Mononuclear cell (primary cell): ENCODE data around the gene PRR11. TPM values are rescaled to one million over a fixed set of nuclear protein-coding genes. Genes with fewer than 3 reads are reported as not detected.
A peak's percentile ranks its signal among the peaks of the same experiment; 100 is the strongest.
"Not testable (repeated sequence)": the region's sequence is repeated elsewhere in the genome, so short reads cannot be mapped to it uniquely, and the experiment has no call there.

ENCODE experiments used
- H3K27me3 ChIP-seq: 2 replicates; pipeline ENCODE4 v1.6.0; 2011; ENCODE audit warnings: low read length, control low read depth; ENCODE audit not compliant: insufficient read depth
- H3K4me1 ChIP-seq: 2 replicates; pipeline ENCODE4 v1.5.1; 2011; ENCODE audit warnings: mild to moderate bottlenecking, low read length, control low read depth; ENCODE audit not compliant: insufficient read depth
- H3K4me3 ChIP-seq: 2 replicates; pipeline ENCODE4 v1.5.1; 2011; ENCODE audit warnings: mild to moderate bottlenecking, low read length, moderate library complexity
- H3K9me3 ChIP-seq: 2 replicates; pipeline ENCODE4 v1.5.1; 2011; ENCODE audit warnings: low read depth, mild to moderate bottlenecking, control low read depth, low read length
- total RNA-seq: library from RNA; depleted of rRNA; stranded (reverse); fragments of >200 nt; gene quantifications from one replicate; pipeline ENCODE4 v1.2.3, GENCODE V29; 2012

The PRR11 gene
- total RNA-seq, result 1.3 TPM

DNA sequence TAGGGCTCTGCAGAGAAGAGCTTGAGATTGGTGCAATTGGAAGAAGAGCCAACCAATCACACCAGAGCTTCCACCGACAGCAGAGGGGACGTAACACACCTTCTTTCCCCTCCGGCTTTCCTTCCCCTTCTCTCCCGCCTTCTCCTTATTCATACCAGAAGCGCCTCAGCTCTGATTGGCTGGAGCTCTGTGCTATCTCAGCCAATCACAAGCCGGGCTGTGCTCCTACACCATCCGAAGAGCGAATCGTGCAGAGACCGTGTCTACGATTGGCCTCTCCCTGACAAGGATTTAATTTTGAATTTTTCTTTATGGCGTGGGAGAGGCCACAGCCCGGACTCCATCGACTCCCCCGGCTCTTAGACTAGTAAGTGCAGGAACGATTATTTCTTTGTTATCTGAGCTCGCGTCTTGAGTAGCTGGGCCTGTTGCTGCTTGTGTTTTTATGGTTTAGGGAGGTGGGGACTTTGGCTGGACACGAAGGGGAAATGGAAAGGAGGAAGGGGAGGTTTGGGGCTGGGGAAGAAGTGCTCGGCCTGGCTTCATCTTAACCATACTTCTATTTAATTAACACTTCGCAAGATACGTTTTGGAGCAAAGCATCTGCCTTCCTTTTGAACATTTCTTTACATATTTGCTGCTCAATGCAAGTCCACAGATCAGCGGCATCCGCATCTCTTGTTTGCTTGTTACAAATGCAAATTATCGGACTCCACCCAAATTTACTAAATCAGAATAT lies at the start of gene PRR11:
PRR11 (plus strand) TSS at position 308 of the 739 bp plus-strand sequence. CDS start 14,007 bp downstream, outside the sequence.
- Histone ChIP-seq H3K9me3 (no peaks in the 10 kb centered on the region), H3K4me1 (peaks cover 29% of the 10 kb centered on the region), H3K4me3 (peak within 1 kb of the TSS; percentile 88), H3K27me3 (no peaks in the 10 kb centered on the region)

DNA sequence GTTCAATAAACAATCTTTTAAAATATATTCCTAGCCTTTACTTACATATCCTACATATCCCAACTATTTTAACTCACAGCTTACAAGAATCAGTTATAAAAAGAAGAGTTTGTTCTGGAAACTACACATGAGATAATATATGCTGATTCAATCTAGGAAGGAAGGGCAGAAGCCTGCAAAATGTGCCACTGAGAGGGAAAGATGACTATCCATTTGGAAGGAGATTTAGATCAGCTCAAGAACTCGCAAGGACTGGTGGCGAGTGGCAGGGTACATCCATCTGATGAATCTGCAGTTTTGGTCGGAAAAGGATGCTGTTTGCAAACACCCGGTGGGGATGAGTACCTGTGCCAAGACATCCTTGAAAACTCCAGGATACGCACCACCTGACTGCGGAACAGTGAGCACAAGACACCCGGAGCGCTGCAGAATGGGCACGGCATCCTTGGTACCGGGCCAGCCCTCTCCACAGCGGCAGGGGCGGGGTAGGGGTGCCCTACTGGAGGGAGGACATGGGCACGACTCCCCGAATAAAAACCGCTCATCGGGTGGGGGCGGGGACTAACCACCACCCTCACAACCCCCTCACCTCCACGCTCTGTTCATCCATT lies 49.6 kb upstream of the PRR11 start:
- no peaks in the 10 kb centered on the region for H3K9me3 ChIP-seq
- H3K4me1 ChIP-seq, result peaks cover 23% of the 10 kb centered on the region
- H3K4me3 ChIP-seq, result peak overlapping the region; percentile 86
- no peaks in the 10 kb centered on the region for H3K27me3 ChIP-seq

- no peaks in the 10 kb centered on the region for H3K9me3 ChIP-seq
- H3K4me3 ChIP-seq, result peak within 1 kb of the TSS; percentile 86
- peaks cover 23% of the 10 kb centered on the region for H3K4me1 ChIP-seq
- no peaks in the 10 kb centered on the region for H3K27me3 ChIP-seq
Measured at GRCh38 chr17:59106463-59107305, 48.9 kb upstream of the PRR11 start, which contains the start of gene TRIM37. TRIM37 (minus strand) TSS chr17:59106880; CDS start chr17:59106461, 419 bp downstream.

DNA sequence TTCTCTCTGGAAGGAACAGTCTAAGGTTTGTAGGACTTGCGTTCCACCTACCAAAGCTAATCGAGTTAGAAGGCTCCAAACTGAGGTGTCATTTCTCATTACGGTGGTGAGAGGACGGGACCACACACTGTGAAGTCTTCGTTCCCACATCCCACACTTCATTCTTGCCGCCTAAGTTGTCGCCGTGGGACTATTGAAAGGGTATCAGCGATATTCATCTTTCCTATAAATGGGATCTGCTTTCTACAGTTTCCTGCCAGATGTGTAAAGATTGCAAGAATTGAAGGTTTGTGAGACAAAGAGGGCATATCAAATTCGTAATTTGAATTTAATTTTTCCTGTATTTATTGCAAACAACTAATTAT lies 48.3 kb upstream of the PRR11 start:
- peak overlapping the region; percentile 86 for H3K4me3 ChIP-seq
- H3K4me1 ChIP-seq, result peaks cover 23% of the 10 kb centered on the region
- no peaks in the 10 kb centered on the region for H3K27me3 ChIP-seq
- no peaks in the 10 kb centered on the region for H3K9me3 ChIP-seq

DNA sequence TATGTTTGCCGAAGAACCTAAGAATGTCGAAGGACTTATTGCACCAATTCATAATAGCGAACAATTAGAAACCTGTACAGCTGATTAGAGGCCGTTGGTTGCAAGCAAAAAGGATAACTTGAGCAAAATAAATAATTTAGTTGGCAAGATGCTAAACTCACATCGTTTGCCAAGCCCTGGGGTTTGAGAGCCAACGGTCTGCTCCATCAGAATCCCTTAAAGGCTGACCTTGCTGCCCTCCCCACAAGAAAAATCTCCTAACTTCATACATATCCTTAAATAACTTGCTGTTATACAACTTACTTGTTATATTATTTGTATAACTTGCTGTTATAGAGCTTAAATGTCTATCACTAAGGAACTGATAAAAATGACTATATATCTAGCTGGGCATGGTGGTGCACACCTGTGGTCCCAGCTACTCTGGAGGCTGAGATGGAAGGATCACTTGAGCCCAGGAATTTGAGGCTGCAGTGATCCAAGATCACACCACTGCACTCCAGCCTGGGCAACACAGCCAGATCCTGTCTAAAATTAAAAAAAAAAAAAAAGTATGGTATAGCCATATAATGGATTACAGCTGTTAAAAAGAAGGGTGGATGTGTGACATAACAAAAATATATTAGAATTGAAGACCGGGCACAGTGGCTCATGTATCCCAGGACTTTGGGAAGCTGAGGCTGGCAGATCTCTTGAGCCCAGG lies 47.0 kb upstream of the PRR11 start:
- Histone ChIP-seq H3K9me3 (no peaks in the 10 kb centered on the region), H3K4me3 (no peak overlapping the region), H3K4me1 (peaks cover 23% of the 10 kb centered on the region), H3K27me3 (no peaks in the 10 kb centered on the region)

DNA sequence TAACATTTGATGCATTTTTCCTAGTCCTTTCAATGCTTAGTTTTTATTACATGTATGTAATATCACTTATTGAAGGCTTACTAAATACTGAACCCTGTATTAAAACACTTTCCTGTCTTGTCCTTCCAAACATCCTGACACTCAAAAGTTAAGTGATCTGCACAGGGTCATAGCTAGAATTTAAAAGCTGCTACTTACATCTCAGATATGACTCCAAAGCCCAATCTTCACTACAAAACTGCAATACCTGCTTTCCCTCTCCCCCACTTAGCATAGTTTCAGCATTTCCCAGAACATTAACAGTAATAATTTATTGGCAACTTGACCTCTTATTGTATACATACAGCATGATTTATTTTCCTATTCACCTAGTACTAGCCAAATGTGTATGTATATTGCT lies 44.6 kb upstream of the PRR11 start:
- no peak overlapping the region for H3K4me3 ChIP-seq
- H3K9me3 ChIP-seq, result no peaks in the 10 kb centered on the region
- H3K4me1 ChIP-seq, result peaks cover 10% of the 10 kb centered on the region
- no peaks in the 10 kb centered on the region for H3K27me3 ChIP-seq

DNA sequence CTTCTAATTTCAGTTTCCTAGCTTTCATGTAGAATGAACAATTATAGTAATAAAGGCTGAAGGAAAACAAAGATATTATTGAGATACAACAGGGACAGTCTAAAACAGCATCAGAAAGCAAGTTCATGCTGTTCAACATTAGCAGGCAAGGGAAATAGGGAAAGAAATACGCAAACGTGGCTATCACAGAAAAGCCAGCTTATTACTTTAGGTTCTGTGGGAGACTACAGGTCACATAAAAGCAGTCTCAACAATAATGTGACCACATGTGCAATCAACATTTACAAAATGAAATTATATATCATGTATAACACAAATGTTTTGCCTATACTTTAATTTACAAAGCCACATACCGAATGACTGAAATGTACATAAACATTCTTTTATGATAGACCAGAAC lies 44.0 kb upstream of the PRR11 start:
- no peaks in the 10 kb centered on the region for H3K9me3 ChIP-seq
- no peaks in the 10 kb centered on the region for H3K27me3 ChIP-seq
- H3K4me1 ChIP-seq, result peaks cover 8% of the 10 kb centered on the region
- H3K4me3 ChIP-seq, result no peak overlapping the region

- Histone ChIP-seq H3K9me3 (no peaks in the 10 kb centered on the region), H3K4me3 (no peak overlapping the region)
Measured at GRCh38 chr17:59115474-59115873, 40.1 kb upstream of the PRR11 start.

GRCh38 chr17:59121901-59122480 lies 33.6 kb upstream of the PRR11 start:
- Histone ChIP-seq H3K4me3 (no peak overlapping the region), H3K27me3 (no peaks in the 10 kb centered on the region), H3K9me3 (no peaks in the 10 kb centered on the region), H3K4me1 (no peaks in the 10 kb centered on the region)

More at GRCh38 chr17:59115474-59115873, 40.1 kb upstream of the PRR11 start:
- no peaks in the 10 kb centered on the region for H3K27me3 ChIP-seq
- no peaks in the 10 kb centered on the region for H3K4me1 ChIP-seq

GRCh38 chr17:59124665-59125064 lies 30.9 kb upstream of the PRR11 start:
- H3K4me3 ChIP-seq, result no peak overlapping the region
- no peaks in the 10 kb centered on the region for H3K4me1 ChIP-seq
- H3K9me3 ChIP-seq, result no peaks in the 10 kb centered on the region
- no peaks in the 10 kb centered on the region for H3K27me3 ChIP-seq

- H3K4me1 ChIP-seq, result no peaks in the 10 kb centered on the region
- no peak overlapping the region for H3K4me3 ChIP-seq
- H3K9me3 ChIP-seq, result no peaks in the 10 kb centered on the region
- no peaks in the 10 kb centered on the region for H3K27me3 ChIP-seq
Measured at GRCh38 chr17:59126809-59127417, 28.6 kb upstream of the PRR11 start.

- Histone ChIP-seq H3K27me3 (no peaks in the 10 kb centered on the region), H3K4me1 (no peaks in the 10 kb centered on the region), H3K4me3 (no peak overlapping the region), H3K9me3 (no peaks in the 10 kb centered on the region)
Measured at GRCh38 chr17:59129814-59130213, 25.7 kb upstream of the PRR11 start.

GRCh38 chr17:59131131-59131530 lies 24.4 kb upstream of the PRR11 start:
- H3K4me3 ChIP-seq, result no peak overlapping the region
- no peaks in the 10 kb centered on the region for H3K27me3 ChIP-seq
- H3K4me1 ChIP-seq, result no peaks in the 10 kb centered on the region
- no peaks in the 10 kb centered on the region for H3K9me3 ChIP-seq

DNA sequence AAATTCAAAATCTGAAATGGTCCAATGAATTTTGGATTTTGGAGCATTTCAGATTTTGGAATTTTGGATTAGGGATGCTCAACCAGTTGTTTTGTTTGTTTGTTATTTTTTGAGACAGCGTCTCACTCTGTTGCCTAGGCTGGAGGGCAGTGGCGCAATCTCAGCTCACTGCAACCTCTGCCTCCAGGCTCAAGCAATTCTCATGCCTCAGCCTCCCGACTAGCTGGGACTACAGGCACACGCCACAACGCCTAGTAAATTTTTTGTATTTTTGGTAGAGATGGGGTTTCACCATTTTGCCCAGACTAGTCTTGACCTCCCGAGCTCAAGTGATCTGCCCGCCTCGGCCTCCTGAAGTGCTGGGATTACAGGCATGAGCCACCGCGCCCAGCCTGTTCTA lies 17.2 kb upstream of the PRR11 start:
- H3K4me1 ChIP-seq, H3K4me3 ChIP-seq, H3K9me3 ChIP-seq, H3K27me3 ChIP-seq: not testable (repeated sequence)
